SJCRH30 (cell line): Measurements from ENCODE around the gene SLC8A1. TPM values are rescaled to one million over a fixed set of nuclear protein-coding genes. Genes with fewer than 3 reads are reported as not detected.
A peak's percentile ranks its signal among the peaks of the same experiment; 100 is the strongest.

Source experiments
- DNase-seq, 2 experiments: peaks; one replicate each; pipeline ENCODE4 v3.0.0-alpha.2; 2015 to 2020
- H3K27ac ChIP-seq: fragments of 250-450 bp; sonication (Bioruptor Pico); 2 replicates; pipeline ENCODE4 v1.5.1; 2020; ENCODE audit warnings: mild to moderate bottlenecking, moderate library complexity
- H3K27me3 ChIP-seq: fragments of 250-450 bp; sonication (Bioruptor Pico); 2 replicates; pipeline ENCODE4 v1.5.1; 2020; ENCODE audit warnings: mild to moderate bottlenecking, moderate library complexity
- H3K36me3 ChIP-seq: fragments of 250-450 bp; sonication (Bioruptor Pico); 2 replicates; pipeline ENCODE4 v1.5.1; 2020; ENCODE audit warnings: mild to moderate bottlenecking, moderate library complexity
- H3K4me1 ChIP-seq: fragments of 250-450 bp; sonication (Bioruptor Pico); 2 replicates; pipeline ENCODE4 v1.5.1; 2020; ENCODE audit warnings: mild to moderate bottlenecking, moderate library complexity
- H3K4me3 ChIP-seq: fragments of 250-450 bp; sonication (Bioruptor Pico); 2 replicates; pipeline ENCODE4 v1.5.1; 2020; ENCODE audit warnings: mild to moderate bottlenecking, moderate library complexity
- H3K9me3 ChIP-seq: fragments of 250-450 bp; sonication (Bioruptor Pico); replicated peaks from 2 replicates; pipeline ENCODE4 v1.5.1; 2020; ENCODE audit warnings: mild to moderate bottlenecking, moderate library complexity
- total RNA-seq: library from RNA; depleted of rRNA; stranded (reverse); fragments of >200 nt; shearing (Covaris generic); gene quantifications from 2 replicates; pipeline ENCODE4 v1.2.3, GENCODE V29; 2014

Gene SLC8A1
- total RNA-seq, 1 experiment from 2014 or later = 27.1 TPM

GRCh38 chr2:40348665-40349064, 103.2 kb downstream of the SLC8A1 start:
- Histone ChIP-seq H3K27ac (no peak overlapping the region; the same call in 1 of the 2 replicates), H3K4me1 (peaks cover 36% of the 10 kb centered on the region)

GRCh38 chr2:40348038-40348437, 103.9 kb downstream of the SLC8A1 start:
- DNase-seq = no peak
- Histone ChIP-seq H3K27ac (no peak overlapping the region), H3K36me3 (no peaks in the 10 kb centered on the region), H3K9me3 (no peaks in the 10 kb centered on the region), H3K4me1 (peaks cover 30% of the 10 kb centered on the region), H3K4me3 (no peak overlapping the region), H3K27me3 (no peaks in the 10 kb centered on the region)

More at GRCh38 chr2:40348665-40349064, 103.2 kb downstream of the SLC8A1 start:
- H3K4me3 ChIP-seq = no peak overlapping the region
- DNase-seq = no peak
- H3K9me3 ChIP-seq = no peaks in the 10 kb centered on the region
- H3K36me3 ChIP-seq = no peaks in the 10 kb centered on the region
- no peaks in the 10 kb centered on the region for H3K27me3 ChIP-seq

- Histone ChIP-seq H3K9me3 (no peaks in the 10 kb centered on the region), H3K27me3 (no peaks in the 10 kb centered on the region), H3K36me3 (no peaks in the 10 kb centered on the region), H3K4me1 (peaks cover 20% of the 10 kb centered on the region), H3K27ac (no peak overlapping the region), H3K4me3 (no peak overlapping the region)
- no peak for DNase-seq
Measured at GRCh38 chr2:40346535-40347354, 105.1 kb downstream of the SLC8A1 start.

- no peaks in the 10 kb centered on the region for H3K27me3 ChIP-seq
- no peak for DNase-seq
Measured at GRCh38 chr2:40344364-40344763, 107.5 kb downstream of the SLC8A1 start.

GRCh38 chr2:40343902-40344301, 108.0 kb downstream of the SLC8A1 start:
- no peak for DNase-seq
- Histone ChIP-seq H3K36me3 (no peaks in the 10 kb centered on the region), H3K9me3 (no peaks in the 10 kb centered on the region), H3K27me3 (no peaks in the 10 kb centered on the region), H3K4me1 (peaks cover 8% of the 10 kb centered on the region; the same call in 1 of the 2 replicates), H3K4me3 (no peak overlapping the region), H3K27ac (no peak overlapping the region)

More at GRCh38 chr2:40344364-40344763, 107.5 kb downstream of the SLC8A1 start:
- H3K9me3 ChIP-seq = no peaks in the 10 kb centered on the region
- H3K4me1 ChIP-seq = peaks cover 11% of the 10 kb centered on the region; the same call in 1 of the 2 replicates
- no peaks in the 10 kb centered on the region for H3K36me3 ChIP-seq
- H3K4me3 ChIP-seq = no peak overlapping the region
- H3K27ac ChIP-seq = no peak overlapping the region

- Histone ChIP-seq H3K27me3 (no peaks in the 10 kb centered on the region), H3K36me3 (no peaks in the 10 kb centered on the region), H3K4me3 (no peak overlapping the region), H3K9me3 (no peaks in the 10 kb centered on the region), H3K27ac (no peak overlapping the region), H3K4me1 (no peaks in the 10 kb centered on the region; the same call in 1 of the 2 replicates)
- DNase-seq = no peak
Measured at GRCh38 chr2:40341198-40341597, 110.7 kb downstream of the SLC8A1 start.

GRCh38 chr2:40339026-40339425, 112.9 kb downstream of the SLC8A1 start:
- H3K27ac ChIP-seq = no peak overlapping the region
- H3K9me3 ChIP-seq = no peaks in the 10 kb centered on the region
- no peaks in the 10 kb centered on the region for H3K4me1 ChIP-seq
- no peak for DNase-seq
- no peak overlapping the region for H3K4me3 ChIP-seq
- no peaks in the 10 kb centered on the region for H3K27me3 ChIP-seq
- no peaks in the 10 kb centered on the region for H3K36me3 ChIP-seq

- Histone ChIP-seq H3K9me3 (no peaks in the 10 kb centered on the region), H3K27ac (no peak overlapping the region), H3K27me3 (no peaks in the 10 kb centered on the region), H3K4me1 (peaks cover 8% of the 10 kb centered on the region), H3K4me3 (no peak overlapping the region), H3K36me3 (no peaks in the 10 kb centered on the region)
- DNase-seq = peak in 1 of 2 experiments; percentile 49
Measured at GRCh38 chr2:40332191-40332826, 119.6 kb downstream of the SLC8A1 start.

- Histone ChIP-seq H3K27ac (no peak overlapping the region), H3K36me3 (no peaks in the 10 kb centered on the region), H3K4me1 (peaks cover 8% of the 10 kb centered on the region), H3K27me3 (no peaks in the 10 kb centered on the region), H3K9me3 (no peaks in the 10 kb centered on the region), H3K4me3 (no peak overlapping the region)
- DNase-seq = no peak
Measured at GRCh38 chr2:40330096-40330495, 121.8 kb downstream of the SLC8A1 start.

GRCh38 chr2:40329739-40330030, 122.2 kb downstream of the SLC8A1 start:
- no peaks in the 10 kb centered on the region for H3K9me3 ChIP-seq
- no peak overlapping the region for H3K27ac ChIP-seq
- peaks cover 8% of the 10 kb centered on the region for H3K4me1 ChIP-seq
- H3K36me3 ChIP-seq = no peaks in the 10 kb centered on the region
- H3K27me3 ChIP-seq = no peaks in the 10 kb centered on the region
- no peak for DNase-seq
- H3K4me3 ChIP-seq = no peak overlapping the region

GRCh38 chr2:40325116-40325515, 126.8 kb downstream of the SLC8A1 start:
- H3K36me3 ChIP-seq = no peaks in the 10 kb centered on the region
- H3K27me3 ChIP-seq = no peaks in the 10 kb centered on the region
- peaks cover 6% of the 10 kb centered on the region for H3K4me1 ChIP-seq
- no peak overlapping the region for H3K27ac ChIP-seq
- H3K9me3 ChIP-seq = peaks cover 4% of the 10 kb centered on the region; the same call in 1 of the 2 replicates
- H3K4me3 ChIP-seq = no peak overlapping the region
- no peak for DNase-seq

- Histone ChIP-seq H3K36me3 (no peaks in the 10 kb centered on the region), H3K27ac (no peak overlapping the region), H3K4me3 (no peak overlapping the region), H3K9me3 (peaks cover 4% of the 10 kb centered on the region; the same call in 1 of the 2 replicates), H3K27me3 (no peaks in the 10 kb centered on the region), H3K4me1 (peaks cover 6% of the 10 kb centered on the region)
- DNase-seq = no peak
Measured at GRCh38 chr2:40324656-40325055, 127.2 kb downstream of the SLC8A1 start.

GRCh38 chr2:40321822-40322221, 130.1 kb downstream of the SLC8A1 start:
- no peaks in the 10 kb centered on the region for H3K27me3 ChIP-seq
- H3K4me1 ChIP-seq = peaks cover 6% of the 10 kb centered on the region
- H3K9me3 ChIP-seq = peaks cover 4% of the 10 kb centered on the region; the same call in 1 of the 2 replicates
- no peak for DNase-seq
- H3K27ac ChIP-seq = no peak overlapping the region
- H3K4me3 ChIP-seq = no peak overlapping the region
- H3K36me3 ChIP-seq = no peaks in the 10 kb centered on the region; the same call in 1 of the 2 replicates

GRCh38 chr2:40321016-40321623, 130.8 kb downstream of the SLC8A1 start:
- peaks cover 6% of the 10 kb centered on the region for H3K4me1 ChIP-seq
- no peak for DNase-seq
- H3K27me3 ChIP-seq = no peaks in the 10 kb centered on the region
- H3K4me3 ChIP-seq = no peak overlapping the region
- H3K36me3 ChIP-seq = no peaks in the 10 kb centered on the region; the same call in 1 of the 2 replicates
- H3K9me3 ChIP-seq = peaks cover 4% of the 10 kb centered on the region; the same call in 1 of the 2 replicates
- no peak overlapping the region for H3K27ac ChIP-seq

GRCh38 chr2:40318921-40319320, 133.0 kb downstream of the SLC8A1 start:
- H3K36me3 ChIP-seq = no peaks in the 10 kb centered on the region; the same call in 1 of the 2 replicates
- peaks cover 8% of the 10 kb centered on the region; the same call in 1 of the 2 replicates for H3K9me3 ChIP-seq
- no peak for DNase-seq
- H3K27me3 ChIP-seq = no peaks in the 10 kb centered on the region
- H3K4me3 ChIP-seq = no peak overlapping the region
- H3K27ac ChIP-seq = no peak overlapping the region
- peaks cover 6% of the 10 kb centered on the region for H3K4me1 ChIP-seq
